ENCODE data around the gene KRTAP5-7. TPM values are rescaled to one million over a fixed set of nuclear protein-coding genes. Genes with fewer than 3 reads are reported as not detected.

KRTAP5-7 gene
- total and polyA plus RNA-seq, 2 donors (not counting 3 experiments of a cell fraction or from before 2014, with no cell fraction given) = 0.07 TPM; not detected in 1

- DNase-seq (ENCODE audit: low read depth, low spot score) (no peak), FAIRE-seq (no peak)
- ChIA-PET CTCF (interaction anchor here (1.3 kb wide), 2 partner anchors 20 to 37 kb away, joined by 3 read pairs; no protein-coding TSS in a partner anchor), POLR2A (no interaction called here)
- dilution Hi-C loops (cut with MboI; ENCODE audit: extremely low pct_ligation_motif_present, low sequenced_read_pairs) (no loop called here), intact Hi-C loops (cut with micrococcal nuclease) (no loop called here)
- Histone ChIP-seq H3K36me3 (ENCODE audit: control insufficient read depth in 2 of 2, extremely low read depth in 1 of 2, insufficient read depth in 2 of 2, low read length in 2 of 2) (no peaks in the 10 kb centered on the region), H3K9ac (replicated peaks; ENCODE audit: extremely low read depth, insufficient read depth, low read length) (no peak overlapping the region), H2AFZ (ENCODE audit: low read depth, low read length) (no peak overlapping the region), H3K27me3 (ENCODE audit: control insufficient read depth in 2 of 2, insufficient read depth in 2 of 2, low read length in 2 of 2) (no peaks in the 10 kb centered on the region), H4K20me1 (replicated peaks; ENCODE audit: control insufficient read depth, extremely low read depth, insufficient read depth, low read length) (no peaks in the 10 kb centered on the region), H3K4me3 (replicated peaks in 1 of 3; ENCODE audit: insufficient read depth in 1 of 3, low read depth in 1 of 3, low read length in 3 of 3) (no peak overlapping the region), H3K4me2 (ENCODE audit: insufficient read depth, low read length) (no peak overlapping the region), H3K9me3 (replicated peaks; ENCODE audit: control insufficient read depth, insufficient read depth, low read length) (no peaks in the 10 kb centered on the region), H3K79me2 (ENCODE audit: control insufficient read depth, insufficient read depth, low read length) (no peaks in the 10 kb centered on the region), H3K4me1 (ENCODE audit: control insufficient read depth, extremely low read depth, insufficient read depth, low read length) (no peaks in the 10 kb centered on the region), H3K9me1 (replicated peaks; ENCODE audit: control insufficient read depth, extremely low read depth, insufficient read depth, low read length) (no peaks in the 10 kb centered on the region), H3K27ac (ENCODE audit: insufficient read depth, low read depth, low read length) (no peak overlapping the region)
- BruUV-seq (replicated peaks) = no TSS peak
- no peak for TF ChIP-seq POLR2AphosphoS5 (IDR thresholded peaks at IDR 0.05; ENCODE audit: insufficient read depth, low read depth, low read length)
- TF ChIP-seq JUN (IDR thresholded peaks at IDR 0.05; ENCODE audit: borderline replicate concordance, insufficient read depth, insufficient read length, low read depth) = no peak
- TF ChIP-seq EZH2 (IDR thresholded peaks at IDR 0.05; ENCODE audit: borderline replicate concordance, low read depth, low read length, severe bottlenecking) = no peak
- TF ChIP-seq, protein P1, sequence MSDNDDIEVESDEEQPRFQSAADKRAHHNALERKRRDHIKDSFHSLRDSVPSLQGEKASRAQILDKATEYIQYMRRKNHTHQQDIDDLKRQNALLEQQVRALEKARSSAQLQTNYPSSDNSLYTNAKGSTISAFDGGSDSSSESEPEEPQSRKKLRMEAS (IDR thresholded peaks at IDR 0.05; ENCODE audit: insufficient read depth, insufficient read length) = no peak
- TF ChIP-seq POLR2A (IDR thresholded peaks at IDR 0.05; ENCODE audit: low read depth, low read length) = no peak
- TF ChIP-seq, protein P2, sequence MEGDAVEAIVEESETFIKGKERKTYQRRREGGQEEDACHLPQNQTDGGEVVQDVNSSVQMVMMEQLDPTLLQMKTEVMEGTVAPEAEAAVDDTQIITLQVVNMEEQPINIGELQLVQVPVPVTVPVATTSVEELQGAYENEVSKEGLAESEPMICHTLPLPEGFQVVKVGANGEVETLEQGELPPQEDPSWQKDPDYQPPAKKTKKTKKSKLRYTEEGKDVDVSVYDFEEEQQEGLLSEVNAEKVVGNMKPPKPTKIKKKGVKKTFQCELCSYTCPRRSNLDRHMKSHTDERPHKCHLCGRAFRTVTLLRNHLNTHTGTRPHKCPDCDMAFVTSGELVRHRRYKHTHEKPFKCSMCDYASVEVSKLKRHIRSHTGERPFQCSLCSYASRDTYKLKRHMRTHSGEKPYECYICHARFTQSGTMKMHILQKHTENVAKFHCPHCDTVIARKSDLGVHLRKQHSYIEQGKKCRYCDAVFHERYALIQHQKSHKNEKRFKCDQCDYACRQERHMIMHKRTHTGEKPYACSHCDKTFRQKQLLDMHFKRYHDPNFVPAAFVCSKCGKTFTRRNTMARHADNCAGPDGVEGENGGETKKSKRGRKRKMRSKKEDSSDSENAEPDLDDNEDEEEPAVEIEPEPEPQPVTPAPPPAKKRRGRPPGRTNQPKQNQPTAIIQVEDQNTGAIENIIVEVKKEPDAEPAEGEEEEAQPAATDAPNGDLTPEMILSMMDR (IDR thresholded peaks at IDR 0.05; ENCODE audit: extremely low read depth in 1 of 2, insufficient read depth in 1 of 2, low read depth in 1 of 2, low read length in 2 of 2) = no peak
- TF ChIP-seq GATA2 (IDR thresholded peaks at IDR 0.05; ENCODE audit: insufficient read depth, insufficient read length, low read depth, low read length) = no peak
Observed at GRCh38 chr11:71525938-71526495, 1.1 kb upstream of the KRTAP5-7 start.

All from endothelial cell of umbilical vein (primary cell).